Daoy (cell line): Measurements from ENCODE around the gene TBC1D23. TPM values are rescaled to one million over a fixed set of nuclear protein-coding genes. Genes with fewer than 3 reads are reported as not detected.
"Not testable (repeated sequence)": the region's sequence is repeated elsewhere in the genome, so short reads cannot be mapped to it uniquely, and the experiment has no call there.

Source experiments
- DNase-seq: peaks from one replicate; pipeline ENCODE4 v3.0.0-alpha.2; 2015; ENCODE audit warnings: low read depth
- total RNA-seq: library from RNA; depleted of rRNA; stranded (reverse); fragments of >200 nt; shearing (Covaris generic); gene quantifications from 2 replicates; pipeline ENCODE4 v1.2.3, GENCODE V29; 2014; rRNA removed

Gene TBC1D23
- 47.0 and 84.0 TPM in 2 replicates for total RNA-seq

DNA sequence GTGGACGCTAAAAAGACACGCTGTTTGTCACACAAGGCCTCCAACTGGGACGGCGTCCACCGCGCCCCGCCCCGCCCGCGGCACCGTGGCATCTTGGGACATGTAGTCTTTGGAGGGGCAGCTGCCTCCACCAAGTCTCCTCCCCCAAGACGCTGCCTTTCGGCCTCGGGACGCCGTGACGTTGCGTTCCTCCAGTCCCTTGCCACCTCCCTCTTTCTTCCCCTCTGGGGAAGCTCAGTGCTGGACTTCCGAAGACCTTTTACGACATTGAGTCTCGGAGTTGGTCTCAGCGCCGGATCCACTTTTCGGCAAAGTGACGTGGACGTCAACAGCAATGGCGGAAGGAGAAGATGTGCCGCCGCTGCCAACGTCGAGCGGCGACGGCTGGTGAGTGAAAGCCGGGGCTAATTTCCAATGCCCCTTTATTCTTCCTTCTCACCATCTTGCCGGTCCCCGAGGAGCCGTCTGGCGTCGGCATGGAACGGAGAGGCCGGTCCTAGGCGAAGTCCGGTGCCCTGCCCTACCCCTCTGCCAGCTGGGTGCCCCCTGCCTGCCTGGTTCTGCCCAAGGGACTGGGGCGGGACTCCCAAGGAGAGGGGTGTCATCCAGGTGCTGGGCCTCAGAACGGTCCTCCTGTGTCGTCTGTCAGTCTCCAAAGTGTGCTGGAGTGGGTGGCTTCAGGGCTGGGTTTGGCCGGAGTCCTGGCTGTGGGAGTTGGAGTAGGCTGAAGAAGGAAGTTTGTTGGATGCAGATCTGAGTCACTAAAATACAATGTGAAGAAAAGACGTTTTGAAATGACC is at the start of gene TBC1D23:
Gene TBC1D23, plus strand, starts transcription at position 308 of the 800 bp plus-strand sequence. Its CDS starts 27 bp downstream, at position 335.
- peak; percentile 100 for DNase-seq

DNA sequence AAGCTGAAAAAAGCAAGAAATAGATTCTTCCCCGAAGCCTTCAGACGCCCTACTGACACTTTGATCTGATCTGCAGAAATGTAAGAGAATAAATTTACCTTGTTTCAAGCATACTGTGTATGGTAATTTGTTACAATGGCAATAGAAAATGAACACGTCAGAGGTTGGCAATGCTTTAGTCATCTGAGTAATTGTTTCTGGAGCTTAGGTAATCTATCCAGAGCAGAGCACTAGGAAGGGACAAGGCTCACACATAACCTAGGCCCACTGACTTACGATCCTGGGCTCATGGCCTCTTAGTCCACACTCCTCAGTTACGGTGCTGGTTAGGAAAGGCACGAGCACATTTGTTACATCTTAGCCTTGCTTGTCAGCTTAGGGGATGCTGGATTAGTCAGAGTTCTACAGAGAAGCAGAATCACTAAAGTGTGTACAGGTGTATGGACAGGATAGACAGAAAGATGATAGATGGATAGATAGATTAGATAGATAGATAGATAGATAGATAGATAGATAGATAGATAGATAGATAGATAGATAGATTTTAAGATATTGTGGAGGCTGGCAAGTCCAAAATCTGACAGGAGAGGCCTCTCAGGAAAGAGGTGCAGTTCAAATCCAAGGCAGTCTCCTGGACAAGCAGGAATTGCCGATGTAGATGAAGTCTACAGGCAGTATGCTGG is 46.8 kb upstream of the TBC1D23 start:
- DNase-seq = peak; percentile 23

- DNase-seq = no peak
Observed at GRCh38 chr3:100214574-100214964, 46.2 kb upstream of the TBC1D23 start.

GRCh38 chr3:100216713-100217112 is 44.1 kb upstream of the TBC1D23 start:
- peak; percentile 16 for DNase-seq

DNA sequence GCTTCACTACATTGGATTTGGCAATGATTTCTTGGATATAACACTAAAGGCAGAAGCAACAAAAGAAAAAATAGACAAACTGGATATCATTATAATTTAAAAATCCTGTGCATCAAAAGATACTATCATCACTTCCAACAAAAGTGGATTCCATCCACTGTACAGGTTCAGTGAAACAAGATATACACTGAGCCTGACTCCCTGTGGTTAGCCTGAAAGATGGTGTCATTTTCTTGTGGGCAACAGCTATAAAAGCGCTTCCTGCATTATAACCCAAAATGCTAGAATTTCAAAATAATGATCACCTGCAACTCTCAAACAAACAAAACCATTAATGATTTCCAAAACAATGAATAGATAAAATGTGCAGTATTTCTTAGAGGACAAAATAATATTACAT is 39.6 kb upstream of the TBC1D23 start:
- no peak for DNase-seq

DNA sequence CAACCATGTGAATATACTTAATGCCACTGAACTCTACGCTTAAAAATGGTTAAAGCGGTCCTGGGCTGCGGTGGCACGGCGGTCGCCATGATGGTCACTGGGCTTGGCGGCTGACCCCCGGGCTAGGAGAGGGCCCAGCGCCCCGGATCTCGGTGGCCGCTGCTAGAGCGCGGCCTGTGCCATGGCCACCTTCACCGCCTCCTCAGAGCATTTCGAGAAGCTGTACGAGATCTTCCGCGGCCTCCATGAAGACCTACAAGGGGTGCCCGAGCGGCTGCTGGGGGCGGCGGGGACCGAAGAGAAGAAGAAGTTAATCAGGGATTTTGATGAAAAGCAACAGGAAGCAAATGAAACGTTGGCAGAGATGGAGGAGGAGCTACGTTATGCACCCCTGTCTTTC is 35.6 kb upstream of the TBC1D23 start:
- no peak for DNase-seq

DNA sequence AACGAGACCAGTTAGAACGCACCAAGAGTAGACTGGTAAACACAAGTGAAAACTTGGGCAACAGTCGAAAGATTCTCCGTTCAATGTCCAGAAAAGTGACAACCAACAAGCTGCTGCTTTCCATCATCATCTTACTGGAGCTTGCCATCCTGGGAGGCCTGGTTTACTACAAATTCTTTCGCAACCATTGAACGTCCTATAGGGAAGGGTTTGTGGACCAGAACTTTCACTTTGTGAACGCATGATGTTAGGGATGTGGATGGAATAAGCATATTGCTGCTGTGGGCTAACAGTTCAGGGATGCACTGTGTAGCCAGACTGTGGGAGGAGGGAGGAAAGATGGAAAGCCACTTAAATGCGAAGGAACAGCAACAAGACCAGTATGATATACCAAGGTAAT is 34.9 kb upstream of the TBC1D23 start:
- no peak for DNase-seq

DNA sequence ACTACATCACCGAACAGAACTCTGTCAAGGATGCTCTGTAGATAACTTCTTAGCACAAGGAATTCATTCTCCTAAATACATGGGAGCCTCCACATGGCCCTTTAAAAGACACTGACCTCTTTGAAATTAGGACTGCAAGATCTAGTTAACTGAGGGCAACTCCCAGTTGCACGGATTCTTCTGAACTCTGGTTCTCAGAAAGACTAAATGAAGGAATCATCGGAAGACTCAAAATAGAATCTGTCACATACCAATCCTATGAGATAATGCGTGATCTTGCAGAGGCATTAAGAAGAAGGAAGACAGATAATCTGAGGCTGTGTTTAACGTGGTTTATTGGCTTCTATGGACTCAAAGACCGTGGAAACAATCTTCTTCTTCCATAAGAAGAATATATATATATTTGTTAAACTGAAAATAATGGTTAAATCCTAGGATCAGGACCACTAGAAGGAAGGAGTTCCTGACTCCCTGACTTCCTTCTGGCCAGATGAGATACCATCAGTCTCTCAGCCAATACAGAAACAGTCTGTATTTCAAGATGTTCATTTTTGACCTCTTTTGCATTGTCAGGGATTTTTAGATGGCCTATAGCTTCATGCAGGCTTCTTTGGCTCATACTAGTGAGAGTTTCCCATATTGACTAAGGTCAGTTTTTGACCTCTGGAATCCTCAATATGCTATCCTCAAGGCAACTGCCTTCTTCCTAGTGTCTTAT is 33.9 kb upstream of the TBC1D23 start:
- no peak for DNase-seq

DNA sequence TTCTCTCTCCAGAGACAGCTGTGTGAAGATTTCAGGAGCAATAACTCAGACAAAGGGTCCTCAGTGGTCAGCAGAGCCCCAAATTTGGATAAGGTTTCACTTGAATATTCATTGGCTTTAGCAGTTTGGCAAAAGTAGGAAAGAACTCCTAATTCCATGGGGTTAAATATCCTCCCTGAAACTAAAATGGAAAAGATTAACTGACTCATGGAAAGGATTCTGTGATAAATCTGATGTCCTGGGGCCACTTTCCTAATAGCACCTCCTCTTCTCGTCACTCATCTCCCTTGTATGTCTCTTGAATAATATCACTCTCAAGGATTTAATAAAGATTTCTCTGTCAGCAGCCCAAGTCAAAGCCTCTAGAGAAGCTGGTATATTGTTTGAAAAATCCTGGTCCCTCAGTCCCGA is 33.3 kb upstream of the TBC1D23 start:
- DNase-seq = no peak

GRCh38 chr3:100228247-100228646 is 32.5 kb upstream of the TBC1D23 start:
- DNase-seq = no peak

- DNase-seq = not testable (repeated sequence)
Observed at GRCh38 chr3:100229188-100229587, 31.6 kb upstream of the TBC1D23 start.

- DNase-seq = no peak
Observed at GRCh38 chr3:100230710-100231109, 30.1 kb upstream of the TBC1D23 start.

- no peak for DNase-seq
Observed at GRCh38 chr3:100231668-100232067, 29.1 kb upstream of the TBC1D23 start.

GRCh38 chr3:100234364-100234763 is 26.4 kb upstream of the TBC1D23 start:
- DNase-seq = no peak

- no peak for DNase-seq
Observed at GRCh38 chr3:100238599-100238998, 22.2 kb upstream of the TBC1D23 start.

- not testable (repeated sequence) for DNase-seq
Observed at GRCh38 chr3:100242471-100242870, 18.3 kb upstream of the TBC1D23 start.

- no peak for DNase-seq
Observed at GRCh38 chr3:100244264-100244663, 16.5 kb upstream of the TBC1D23 start.

- no peak for DNase-seq
Observed at GRCh38 chr3:100245136-100245535, 15.7 kb upstream of the TBC1D23 start.

- no peak for DNase-seq
Observed at GRCh38 chr3:100245927-100246326, 14.9 kb upstream of the TBC1D23 start.

- DNase-seq = no peak
Observed at GRCh38 chr3:100246999-100247398, 13.8 kb upstream of the TBC1D23 start.

DNA sequence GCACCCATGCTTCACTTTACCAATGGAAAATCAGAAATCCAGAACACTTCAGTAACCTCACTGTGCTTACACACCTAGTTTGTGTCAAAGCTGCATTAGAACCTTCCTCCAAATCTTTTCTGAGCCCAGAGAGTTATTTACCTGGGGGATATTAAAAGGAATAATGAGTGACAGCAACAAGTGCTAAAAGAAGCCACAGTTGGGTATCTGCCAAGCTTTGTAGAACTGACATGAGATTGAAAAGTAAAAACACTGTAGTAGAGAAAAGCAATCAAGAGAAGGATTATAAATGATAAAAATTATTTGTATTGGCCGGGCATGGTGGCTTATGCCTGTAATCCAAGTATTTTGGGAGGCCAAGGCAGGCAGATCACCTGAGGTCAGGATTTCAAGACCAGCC is 8.8 kb upstream of the TBC1D23 start:
- DNase-seq = no peak

DNA sequence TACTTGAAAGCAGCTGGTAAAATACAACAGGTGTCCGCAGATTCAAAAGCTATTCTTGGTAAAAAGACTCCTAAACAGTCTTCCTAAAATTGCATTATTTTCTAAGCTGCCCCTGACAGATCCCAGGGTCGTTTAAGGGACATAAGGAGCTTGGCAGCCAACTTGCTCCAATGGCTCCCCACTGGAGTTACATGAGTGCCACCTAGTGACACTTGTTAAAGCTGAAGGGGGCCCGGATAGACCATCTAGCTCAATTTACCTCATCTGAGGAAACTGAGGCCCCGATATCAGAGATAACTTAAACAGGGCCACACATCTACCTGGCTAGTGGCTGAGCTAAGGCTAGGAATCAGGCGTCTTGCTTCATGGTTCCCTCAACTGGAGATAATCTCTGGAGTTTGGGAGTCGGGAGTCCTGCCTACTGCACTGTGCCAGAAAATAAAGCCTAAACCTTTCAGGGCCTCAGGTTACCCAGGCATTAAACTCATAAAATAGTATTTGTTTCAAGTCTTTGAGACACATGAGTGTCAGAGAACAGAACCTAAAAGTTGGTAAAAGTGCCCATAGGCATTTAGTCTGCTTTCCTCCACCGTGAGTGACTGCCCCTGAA is 6.5 kb upstream of the TBC1D23 start:
- peak; percentile 68 for DNase-seq
